ENCODE measurements around the gene PPP1CA.
A peak's percentile ranks its signal among the peaks of the same experiment; 100 is the strongest.

PPP1CA gene

DNA sequence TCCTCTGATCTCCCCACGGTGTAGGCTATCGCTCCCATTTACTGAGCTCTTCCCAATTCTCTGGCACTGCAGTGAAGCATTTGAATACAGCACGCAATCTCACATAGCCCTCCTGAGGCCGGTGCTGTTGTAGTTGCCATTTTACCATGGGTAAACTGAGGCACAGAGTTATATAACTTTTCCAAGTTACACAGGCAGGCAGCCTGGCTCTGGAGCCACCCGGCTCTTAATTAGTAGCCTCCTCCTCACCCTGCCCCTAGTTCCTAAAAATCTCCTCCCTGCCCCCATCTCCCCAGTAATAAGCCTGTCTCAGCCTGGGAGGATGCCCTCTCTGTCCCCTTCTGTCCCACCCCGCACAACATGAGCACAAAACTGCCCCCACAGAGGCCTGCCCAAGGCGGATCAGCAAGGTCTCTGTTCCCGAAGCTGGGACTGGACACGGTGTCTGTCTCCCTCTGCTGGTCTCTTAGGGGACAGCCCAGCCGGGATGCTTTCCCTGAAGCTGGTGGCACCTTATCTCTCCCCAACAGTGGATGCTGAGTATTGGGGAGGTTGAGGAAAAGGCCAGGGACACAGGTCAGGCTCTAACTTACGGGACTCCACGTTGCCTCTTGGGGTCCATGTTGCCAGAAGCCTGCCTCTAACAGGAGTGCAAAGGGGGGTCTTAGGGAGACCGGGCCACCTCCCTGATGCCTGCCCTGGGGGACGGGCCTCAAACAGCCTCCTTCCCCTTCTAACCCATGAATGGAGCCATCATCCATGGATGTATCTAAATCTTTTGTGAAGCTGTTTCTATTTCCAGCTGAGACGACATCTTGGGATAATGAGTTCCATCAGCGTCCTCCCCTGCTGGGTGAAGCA lies 19.2 kb downstream of the PPP1CA start:
- peak; percentile 70 to 77 for DNase-seq (ENCODE audit: low read depth in 2 of 2)

DNA sequence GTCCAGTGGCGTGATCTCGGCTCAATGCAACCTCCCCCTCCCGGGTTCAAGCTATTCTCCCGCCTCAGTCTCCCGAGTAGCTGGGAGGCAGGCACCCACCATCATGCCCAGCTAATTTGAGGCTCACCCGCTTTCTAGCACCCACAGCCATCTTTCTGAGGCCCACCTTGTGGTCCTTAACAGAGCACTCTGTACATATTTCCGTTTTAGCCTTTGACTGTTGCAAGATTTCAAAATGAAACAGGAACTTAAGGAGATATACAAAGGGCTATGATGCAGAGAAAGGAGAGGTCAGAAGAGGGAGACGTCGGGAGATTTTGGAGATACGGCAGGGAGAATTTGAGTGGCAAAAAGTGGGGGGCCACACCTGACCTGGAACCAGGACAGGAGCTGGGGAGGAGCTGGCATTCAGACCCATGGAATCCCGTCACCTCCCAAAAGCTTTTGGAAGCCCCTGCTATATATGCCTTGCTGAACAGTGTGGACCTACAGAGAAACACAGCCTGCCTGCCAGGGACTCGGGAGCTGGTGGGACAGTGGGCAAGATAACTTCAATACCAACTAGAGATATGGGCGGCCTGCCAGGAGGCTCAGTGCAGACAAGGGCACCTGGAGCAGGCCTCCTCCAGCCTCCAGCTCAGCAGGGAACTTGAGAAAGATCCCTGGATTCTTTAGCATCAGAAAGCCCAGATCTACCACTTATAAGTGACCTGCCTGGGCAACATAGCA lies 20.2 kb downstream of the PPP1CA start:
- DNase-seq (ENCODE audit: low read depth in 2 of 2), result no peak

DNA sequence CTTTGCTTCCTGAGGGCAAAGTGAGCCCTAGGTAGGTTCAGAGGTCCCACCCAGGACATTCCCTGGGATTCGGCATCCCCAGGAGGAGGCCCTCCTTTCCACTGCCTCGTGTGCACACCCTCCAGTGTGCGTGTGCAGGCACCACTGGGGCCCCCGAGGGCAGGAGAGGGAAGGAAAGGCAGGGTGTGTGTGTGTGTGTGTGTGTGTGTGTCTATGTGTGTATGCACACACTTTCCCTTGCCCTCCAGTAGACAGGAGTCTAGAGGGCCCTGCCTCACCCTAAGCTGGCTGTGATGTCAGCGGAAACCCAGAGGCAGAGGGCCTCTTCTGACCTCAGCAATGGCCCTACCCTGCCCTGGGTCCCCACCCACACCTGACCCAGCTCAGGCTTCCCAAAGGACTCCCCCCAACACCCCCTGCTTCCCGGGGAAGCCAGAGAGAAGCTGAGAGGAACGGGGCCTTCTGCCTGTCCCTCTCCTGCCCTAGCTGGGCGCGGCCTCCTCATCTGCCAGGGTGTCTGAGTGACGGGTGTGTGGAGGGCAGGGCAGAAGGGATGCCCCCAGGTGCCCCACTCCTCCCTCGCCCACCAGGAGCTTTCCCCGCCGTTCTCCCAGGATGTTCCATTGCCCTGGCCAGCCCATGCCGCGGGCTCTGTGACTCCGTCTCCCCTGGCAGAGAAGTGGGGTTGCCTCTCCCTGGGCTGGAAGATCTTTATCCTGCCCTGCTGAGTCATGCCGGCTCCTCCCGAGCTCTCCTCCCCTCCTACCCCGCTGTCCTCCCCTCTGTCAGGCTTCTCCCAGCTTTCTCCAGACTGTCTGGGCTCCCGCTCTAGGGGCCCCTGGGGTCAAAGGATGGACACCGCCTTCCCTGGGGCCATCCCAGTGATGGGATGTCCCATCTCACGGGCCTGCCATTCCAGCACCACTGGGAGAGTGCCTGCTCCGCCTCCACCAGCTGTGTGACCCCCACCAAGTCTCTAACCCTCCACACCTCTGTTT lies 22.3 kb downstream of the PPP1CA start:
- DNase-seq (ENCODE audit: low read depth in 2 of 2), result no peak

DNA sequence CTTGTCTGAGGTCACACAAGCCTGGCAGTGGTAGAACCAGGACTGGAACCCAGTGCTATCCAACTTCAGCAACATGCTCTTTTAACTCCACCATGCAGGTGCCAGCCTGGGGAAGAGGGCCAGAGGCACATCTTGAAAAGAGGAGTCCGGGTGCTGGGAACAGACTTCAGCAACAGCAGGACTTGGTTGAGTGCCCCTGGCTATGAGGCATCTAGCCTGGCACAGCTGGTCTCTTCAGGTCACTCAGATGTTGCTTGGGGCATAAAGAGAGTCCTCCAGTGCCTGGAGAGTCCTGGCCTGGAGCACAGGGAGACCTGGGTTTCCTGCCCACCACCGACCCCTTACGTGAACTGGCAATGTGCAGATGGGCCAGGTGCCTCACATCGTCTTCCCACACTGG lies 23.1 kb downstream of the PPP1CA start:
- no peak for DNase-seq (ENCODE audit: low read depth in 2 of 2)

DNA sequence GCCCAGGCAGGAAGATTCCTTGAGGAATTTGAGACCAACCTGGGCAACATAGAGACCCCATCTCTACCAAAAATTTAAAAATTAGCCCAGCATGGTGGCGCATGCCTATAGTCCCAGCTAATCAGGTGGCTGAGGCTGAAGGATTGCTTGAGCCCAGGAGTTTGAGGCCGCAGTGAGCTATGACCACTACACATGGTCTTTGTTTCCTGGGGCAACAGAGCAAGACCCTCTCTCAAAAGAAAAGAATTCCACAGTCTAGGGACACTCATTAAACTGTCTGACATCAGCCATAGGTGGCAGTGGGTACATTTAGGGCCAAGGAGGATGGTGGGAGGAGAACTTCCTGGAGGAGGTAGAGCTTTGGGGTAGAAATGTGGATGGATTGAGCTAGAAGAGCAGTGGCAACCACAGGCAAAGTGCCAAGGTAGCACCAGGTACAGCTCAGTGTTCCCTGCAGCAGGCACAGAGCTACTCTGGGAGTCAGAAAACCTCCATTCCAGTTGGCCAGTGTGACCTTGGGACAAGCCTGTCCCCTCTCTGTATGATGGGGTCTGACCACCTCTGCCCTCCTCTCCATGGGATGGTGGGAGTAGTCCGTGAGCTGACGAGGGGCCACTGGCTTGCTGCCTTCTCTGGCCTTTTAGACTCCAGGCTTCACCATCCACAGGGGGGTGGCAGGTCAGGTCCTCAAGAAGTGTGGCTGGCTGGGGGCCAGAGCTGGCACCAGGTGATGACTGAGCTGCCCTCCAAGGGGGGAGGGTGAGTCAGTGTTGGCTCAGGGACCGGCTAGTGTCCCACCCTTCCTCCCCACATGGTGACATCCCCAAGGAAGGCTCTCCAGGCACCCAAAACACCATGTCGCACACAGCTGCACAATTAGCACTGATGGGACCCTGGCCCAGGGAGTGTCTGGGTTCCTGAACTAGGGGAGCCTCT lies 24.5 kb downstream of the PPP1CA start:
- no peak for DNase-seq (ENCODE audit: low read depth in 2 of 2)

DNA sequence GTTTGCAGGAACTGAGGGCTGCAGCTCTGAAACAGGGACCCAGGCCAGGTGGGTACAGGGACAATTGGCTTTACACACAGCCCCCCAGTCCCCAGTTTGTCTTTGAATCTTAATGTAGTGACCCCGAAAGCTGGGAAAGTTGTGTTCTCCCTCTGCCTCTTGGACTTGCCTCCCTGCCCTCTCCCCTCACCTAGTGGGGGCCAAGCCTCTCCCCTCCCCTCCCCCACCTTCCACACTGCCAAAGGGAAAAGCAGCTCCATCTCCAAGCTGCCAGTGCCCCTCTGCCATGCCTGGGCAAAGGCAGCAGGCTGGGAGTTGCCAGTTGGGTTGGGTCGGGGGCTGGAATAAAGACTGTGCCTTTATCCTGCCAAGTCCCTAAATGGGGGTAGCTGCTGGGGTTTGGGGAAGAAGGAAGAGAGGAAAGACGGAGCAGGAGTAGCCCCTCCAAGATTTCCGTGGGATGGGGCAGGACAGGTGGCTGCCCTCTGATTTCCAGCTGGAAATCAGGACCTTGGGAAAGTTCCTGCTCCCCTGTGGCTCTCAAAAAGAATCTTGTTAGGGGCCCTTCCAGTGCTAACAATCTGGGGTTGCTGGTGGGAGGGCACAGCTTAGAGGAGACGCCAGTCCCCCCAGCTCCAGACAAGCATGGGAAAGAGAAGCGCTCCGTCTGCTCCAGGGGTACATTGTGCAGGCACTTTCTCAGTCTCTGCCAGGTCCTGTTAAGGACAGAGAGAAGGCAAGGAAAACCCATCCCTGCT lies 25.4 kb downstream of the PPP1CA start:
- DNase-seq (ENCODE audit: low read depth in 2 of 2), result no peak

- no peak for DNase-seq (ENCODE audit: low read depth in 2 of 2)
Observed at GRCh38 chr11:67375320-67376055, 26.2 kb downstream of the PPP1CA start.

DNA sequence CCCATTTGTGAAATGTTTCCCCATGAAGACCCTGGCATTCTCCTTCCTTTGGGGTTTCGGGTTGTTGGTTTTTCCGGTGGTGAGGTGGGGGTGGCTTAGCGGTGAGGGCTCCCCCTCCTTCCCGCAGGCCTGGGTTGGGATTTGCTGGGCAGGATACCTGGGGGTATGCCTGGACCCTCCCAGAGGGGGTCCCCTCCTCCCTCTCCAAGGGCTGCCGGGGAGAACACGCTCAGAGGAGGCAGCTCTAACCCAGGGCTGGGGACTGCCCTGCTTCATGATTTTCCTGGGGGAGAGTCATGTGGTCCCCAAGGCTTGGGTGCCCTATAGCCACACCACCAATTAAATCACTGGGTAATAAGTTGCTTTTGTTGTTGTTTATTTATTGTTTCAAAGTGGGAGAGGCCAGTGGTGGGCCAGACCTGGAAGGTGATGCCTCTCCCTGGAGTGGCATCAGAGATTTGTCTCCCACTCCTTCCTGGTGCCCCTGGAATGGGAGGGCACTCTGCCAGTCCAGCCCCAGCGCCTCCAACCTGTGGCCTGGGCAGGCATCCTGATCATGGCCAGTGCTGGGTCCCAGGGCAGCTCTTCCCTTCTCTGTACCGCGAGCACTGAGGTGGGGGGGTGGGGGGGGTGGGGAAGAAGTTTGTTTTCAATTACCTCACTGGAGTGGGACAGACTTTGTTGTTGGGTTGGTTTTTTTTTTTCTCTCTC lies 26.9 kb downstream of the PPP1CA start:
- no peak for DNase-seq (ENCODE audit: low read depth in 2 of 2)

GRCh38 chr11:67373648-67374570 lies 27.7 kb downstream of the PPP1CA start:
- peak; percentile 45 to 58 for DNase-seq (ENCODE audit: low read depth in 2 of 2)

DNA sequence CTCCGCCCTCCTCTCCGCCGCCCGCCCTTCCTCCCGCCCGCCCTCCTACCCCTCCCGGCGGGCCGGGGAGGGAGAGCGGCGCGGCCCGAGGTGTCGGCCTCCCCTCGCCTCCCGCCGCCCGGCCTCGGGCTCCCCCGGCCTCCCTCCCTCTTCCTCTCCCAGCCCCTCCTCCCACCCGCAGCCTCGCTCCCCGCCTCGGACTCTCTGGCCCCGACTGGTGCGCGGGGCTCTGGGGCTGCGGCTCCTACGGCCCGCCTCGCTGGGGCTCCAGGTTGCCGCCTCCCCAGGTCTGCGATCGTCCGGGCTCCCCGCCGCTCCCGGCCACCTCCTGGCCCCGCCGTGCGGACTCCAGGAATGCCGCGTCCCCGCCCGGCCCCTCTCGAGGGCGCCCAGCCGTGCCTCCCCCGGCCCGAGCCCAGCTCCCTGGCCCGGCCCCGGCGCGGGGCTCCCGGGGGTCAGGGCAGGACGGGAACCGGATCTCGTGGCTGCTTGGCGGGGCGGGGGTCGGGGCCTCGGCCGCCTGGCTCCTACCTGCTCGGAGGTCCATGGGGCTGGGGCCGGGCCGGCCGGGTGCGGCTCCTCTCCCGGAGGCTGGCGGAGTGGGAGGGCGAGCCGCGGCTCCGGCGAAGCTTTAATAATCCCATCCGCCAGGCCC lies 28.5 kb downstream of the PPP1CA start, which contains the start of gene CLCF1:
Gene CLCF1 (minus strand): TSS at position 606 of the 655 bp plus-strand sequence. CDS start 59 bp downstream, at position 547.
- no peak for DNase-seq (ENCODE audit: low read depth in 2 of 2)

DNA sequence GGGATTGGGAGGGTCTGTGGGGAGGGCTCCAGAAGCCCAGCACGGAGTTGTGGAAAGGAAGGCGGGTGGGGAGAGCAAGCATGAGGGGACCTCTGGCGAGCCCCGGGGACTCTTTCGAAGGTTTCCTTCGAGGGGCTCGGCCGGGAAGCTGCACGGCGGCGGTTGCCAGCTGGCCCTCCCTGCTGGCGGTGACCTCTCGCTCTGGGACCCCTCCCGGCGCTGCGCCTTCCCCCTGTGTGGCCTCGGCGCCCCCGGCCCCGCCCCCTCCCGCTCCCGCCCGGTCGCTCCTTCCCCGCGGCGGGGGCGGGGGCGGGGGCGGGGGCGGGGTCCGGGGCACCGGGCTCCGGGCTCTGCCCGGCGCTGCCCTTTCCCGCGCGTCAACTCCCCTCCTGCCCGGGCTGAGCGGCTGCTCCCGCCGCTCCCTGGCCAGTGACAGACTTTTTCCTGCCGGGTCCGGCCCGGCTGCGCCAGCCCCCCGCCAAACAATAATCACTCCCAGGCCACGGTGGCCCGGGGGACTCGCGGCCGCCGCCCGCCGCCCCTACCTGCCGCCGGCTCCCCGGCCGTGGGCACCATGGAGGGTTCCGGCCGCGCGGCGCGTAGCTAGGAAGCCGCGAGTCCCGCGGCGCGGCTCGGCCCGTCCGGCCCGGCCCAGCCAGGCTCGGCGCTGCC lies 29.2 kb downstream of the PPP1CA start:
- DNase-seq (ENCODE audit: low read depth in 2 of 2), result no peak

DNA sequence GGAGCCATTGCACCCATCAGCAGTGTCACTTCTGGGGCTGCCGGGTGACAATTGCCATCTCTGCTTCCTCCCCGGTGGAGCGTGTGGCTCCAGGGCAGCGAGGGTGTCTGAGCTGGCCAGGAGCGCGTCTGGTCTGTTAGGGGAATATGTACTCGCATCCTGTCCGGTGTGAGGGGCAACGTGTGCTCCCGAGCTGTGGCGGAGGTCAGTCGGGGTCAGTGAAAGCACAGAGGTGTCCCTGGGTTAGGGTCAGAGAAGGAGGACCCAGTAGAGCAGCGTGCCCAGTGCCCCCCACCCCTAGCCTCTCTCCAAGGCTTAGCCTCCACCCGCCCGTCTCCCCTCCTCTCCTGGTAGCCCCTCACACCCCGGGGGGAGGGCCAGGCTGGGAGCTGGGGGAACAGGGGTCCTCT lies 29.7 kb downstream of the PPP1CA start:
- DNase-seq (ENCODE audit: low read depth in 2 of 2), result no peak

DNA sequence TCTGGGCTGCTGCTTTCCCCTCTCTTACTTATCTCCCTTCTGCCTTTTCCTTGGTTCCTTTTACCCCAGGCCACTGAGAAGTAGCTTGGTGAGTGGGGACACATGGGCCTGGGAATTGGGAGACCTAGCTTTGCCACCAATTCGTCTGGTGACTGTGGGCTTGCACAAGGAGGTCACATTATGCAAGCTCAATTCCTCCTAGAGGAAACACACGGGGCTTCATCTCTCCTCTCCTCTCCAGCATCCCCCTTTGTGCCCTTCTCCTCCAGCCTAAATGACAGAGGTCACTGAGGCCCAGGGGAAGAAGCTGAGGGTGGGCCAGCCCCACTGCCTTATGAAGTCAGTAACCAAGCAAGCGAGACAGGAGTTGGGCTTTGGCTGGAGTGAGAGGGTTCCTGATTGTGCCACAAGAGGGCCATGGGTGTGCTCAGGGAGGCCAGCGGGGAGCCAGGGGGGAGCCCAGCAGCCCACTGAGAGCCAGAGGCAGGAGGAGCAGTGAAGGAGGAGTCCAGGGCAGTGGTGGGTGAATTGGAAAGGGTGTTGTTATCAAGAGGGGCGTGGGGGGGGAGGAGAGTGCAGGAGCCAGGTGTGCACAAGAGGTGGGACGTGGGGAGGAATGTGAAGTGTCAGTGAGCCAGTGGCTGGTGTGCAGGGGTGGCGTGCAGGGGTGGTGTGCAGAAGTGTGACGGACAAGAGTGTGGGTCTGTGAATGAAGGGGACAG lies 30.3 kb downstream of the PPP1CA start:
- DNase-seq (ENCODE audit: low read depth in 2 of 2), result no peak

- no peak for DNase-seq (ENCODE audit: low read depth in 2 of 2)
Observed at GRCh38 chr11:67370351-67371076, 31.1 kb downstream of the PPP1CA start.

DNA sequence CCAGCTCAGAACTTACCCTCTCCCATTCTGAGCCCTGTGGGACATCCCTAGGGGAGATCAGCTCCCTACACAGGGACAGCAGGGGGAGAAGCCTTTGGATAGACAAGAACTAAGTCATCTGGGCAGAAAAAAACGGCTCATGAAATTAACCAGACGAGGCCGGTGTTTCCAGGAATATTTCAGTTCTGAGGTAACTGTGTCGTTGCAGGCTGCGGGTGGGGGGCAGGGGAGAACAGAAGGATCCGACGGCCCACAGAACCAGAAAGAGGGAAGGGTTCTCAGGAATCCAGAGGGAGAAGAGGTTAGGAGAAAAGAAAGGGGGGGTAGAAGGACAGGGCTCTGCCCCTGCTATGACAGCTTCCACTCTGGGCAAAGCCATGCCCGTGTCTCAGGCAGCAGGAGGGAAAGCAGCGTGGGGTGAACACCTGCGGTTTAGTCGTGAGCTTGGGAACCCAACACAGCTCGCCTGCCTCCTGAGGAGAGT lies 31.8 kb downstream of the PPP1CA start:
- no peak for DNase-seq (ENCODE audit: low read depth in 2 of 2)

All from stimulated activated CD4-positive, alpha-beta T cell treated with anti-CD3 and anti-CD28 coated beads, Interleukin-1b, Interleukin-23, amount 100 ng/mL, for 4 hours (primary cell).